DOHH2 (cell line): Measurements from ENCODE around the gene KIRREL3.

ENCODE experiments used
- EZH2phosphoT487 ChIP-seq: fragments of 200-600 bp; sonication (generic); IDR thresholded peaks from 2 replicates; pipeline ENCODE4 v1.6.1; 2017; ENCODE audit warnings: borderline replicate concordance, mild to moderate bottlenecking, antibody characterized with exemption, low read length, moderate library complexity, mixed read lengths
- TF ChIP-seq, protein P1 (sequence below): fragments of 200-600 bp; sonication (generic); IDR thresholded peaks from one replicate; pipeline ENCODE4 v1.5.1; 2014; ENCODE audit warnings: antibody characterized with exemption, mild to moderate bottlenecking, low read depth, low read length; ENCODE audit not compliant: poor library complexity, severe bottlenecking

DNA sequence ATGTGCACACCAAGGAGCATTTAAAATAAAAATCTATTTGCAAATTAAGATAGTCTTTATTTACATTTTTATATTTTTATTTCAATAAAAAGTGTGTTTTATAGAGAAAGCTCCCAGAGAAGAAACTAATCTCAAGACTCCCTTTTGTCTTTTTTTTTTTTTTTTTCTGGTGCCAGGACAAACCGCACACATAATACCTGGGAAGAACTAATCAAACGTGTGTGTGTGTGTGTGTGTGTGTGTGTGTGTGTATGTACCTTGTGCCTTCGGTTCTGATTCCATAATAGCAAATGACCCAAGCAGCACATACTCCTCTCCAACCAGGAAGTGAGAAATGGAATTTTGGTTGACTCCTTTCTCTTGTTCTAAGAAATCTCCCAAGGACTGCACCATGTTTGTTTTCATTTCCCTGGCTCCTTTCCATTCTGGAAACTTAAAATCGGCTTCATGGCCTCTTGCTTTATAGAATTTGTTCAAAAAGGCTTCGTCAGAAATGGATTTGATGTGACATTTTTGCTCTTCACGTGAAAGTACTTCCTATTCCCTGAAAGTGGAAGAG, 579.8 kb downstream of the KIRREL3 start:
- TF ChIP-seq, protein P1, sequence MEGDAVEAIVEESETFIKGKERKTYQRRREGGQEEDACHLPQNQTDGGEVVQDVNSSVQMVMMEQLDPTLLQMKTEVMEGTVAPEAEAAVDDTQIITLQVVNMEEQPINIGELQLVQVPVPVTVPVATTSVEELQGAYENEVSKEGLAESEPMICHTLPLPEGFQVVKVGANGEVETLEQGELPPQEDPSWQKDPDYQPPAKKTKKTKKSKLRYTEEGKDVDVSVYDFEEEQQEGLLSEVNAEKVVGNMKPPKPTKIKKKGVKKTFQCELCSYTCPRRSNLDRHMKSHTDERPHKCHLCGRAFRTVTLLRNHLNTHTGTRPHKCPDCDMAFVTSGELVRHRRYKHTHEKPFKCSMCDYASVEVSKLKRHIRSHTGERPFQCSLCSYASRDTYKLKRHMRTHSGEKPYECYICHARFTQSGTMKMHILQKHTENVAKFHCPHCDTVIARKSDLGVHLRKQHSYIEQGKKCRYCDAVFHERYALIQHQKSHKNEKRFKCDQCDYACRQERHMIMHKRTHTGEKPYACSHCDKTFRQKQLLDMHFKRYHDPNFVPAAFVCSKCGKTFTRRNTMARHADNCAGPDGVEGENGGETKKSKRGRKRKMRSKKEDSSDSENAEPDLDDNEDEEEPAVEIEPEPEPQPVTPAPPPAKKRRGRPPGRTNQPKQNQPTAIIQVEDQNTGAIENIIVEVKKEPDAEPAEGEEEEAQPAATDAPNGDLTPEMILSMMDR = no peak
- TF ChIP-seq EZH2phosphoT487 = no peak
